G401.6 (cell line): ENCODE data around the gene FAM118A.
"Not testable (repeated sequence)": the region's sequence is repeated elsewhere in the genome, so short reads cannot be mapped to it uniquely, and the experiment has no call there.

Experiments used
- FAIRE-seq: peaks from 2 replicates; lab custom pipeline; 2012; peaks lifted over from hg19 to GRCh38; lab: Jason Lieb, UNC

Gene FAM118A

GRCh38 chr22:45310331-45310976 is 720 bp downstream of the FAM118A start:
- FAIRE-seq = no peak

GRCh38 chr22:45310977-45311531 is 1.3 kb downstream of the FAM118A start:
- no peak for FAIRE-seq

- FAIRE-seq = no peak
These were observed 2.7 kb downstream of the FAM118A start for GRCh38 chr22:45312415-45312814.

GRCh38 chr22:45312856-45313255 is 3.1 kb downstream of the FAM118A start:
- no peak for FAIRE-seq

- no peak for FAIRE-seq
These were observed 4.5 kb downstream of the FAM118A start for GRCh38 chr22:45314054-45314721.

GRCh38 chr22:45314786-45315185 is 5.1 kb downstream of the FAM118A start:
- FAIRE-seq = no peak

- no peak for FAIRE-seq
These were observed 7.2 kb downstream of the FAM118A start for GRCh38 chr22:45316796-45317526.

GRCh38 chr22:45317551-45318167 is 7.9 kb downstream of the FAM118A start:
- no peak for FAIRE-seq

GRCh38 chr22:45318168-45318557 is 8.4 kb downstream of the FAM118A start:
- no peak for FAIRE-seq

GRCh38 chr22:45318558-45319323 is 9.0 kb downstream of the FAM118A start:
- no peak for FAIRE-seq

- FAIRE-seq = no peak
These were observed 9.6 kb downstream of the FAM118A start for GRCh38 chr22:45319324-45319685.

- no peak for FAIRE-seq
These were observed 10.7 kb downstream of the FAM118A start for GRCh38 chr22:45320357-45320976.

GRCh38 chr22:45321827-45322226 is 12.1 kb downstream of the FAM118A start:
- no peak for FAIRE-seq

GRCh38 chr22:45322873-45323525 is 13.3 kb downstream of the FAM118A start:
- no peak for FAIRE-seq

GRCh38 chr22:45323695-45324094 is 14.0 kb downstream of the FAM118A start:
- no peak for FAIRE-seq

GRCh38 chr22:45324311-45324711 is 14.6 kb downstream of the FAM118A start:
- FAIRE-seq = no peak

- not testable (repeated sequence) for FAIRE-seq
These were observed 18.5 kb downstream of the FAM118A start for GRCh38 chr22:45328261-45328660.

GRCh38 chr22:45328822-45329529 is 19.2 kb downstream of the FAM118A start:
- FAIRE-seq = no peak

GRCh38 chr22:45329530-45329936 is 19.8 kb downstream of the FAM118A start:
- no peak for FAIRE-seq

GRCh38 chr22:45330548-45330947 is 20.8 kb downstream of the FAM118A start:
- no peak for FAIRE-seq
